Glutamatergic neuron (in vitro differentiated cells): ENCODE results near the gene PPT1. TPM values are rescaled to one million over a fixed set of nuclear protein-coding genes. Genes with fewer than 3 reads are reported as not detected.

ENCODE experiments used
- DNase-seq: peaks from one replicate; pipeline ENCODE4 v3.0.0; 2022
- H3K27ac Mint-ChIP-seq: one replicate; pipeline ENCODE4 v1.8.0; 2020; ENCODE audit warnings: mild to moderate bottlenecking, mixed read lengths, inconsistent platforms; ENCODE audit not compliant: unreplicated experiment
- H3K27me3 Mint-ChIP-seq: one replicate; pipeline ENCODE4 v1.8.0; 2020; ENCODE audit warnings: mild to moderate bottlenecking, moderate library complexity, mixed read lengths, inconsistent platforms; ENCODE audit not compliant: unreplicated experiment
- H3K36me3 Mint-ChIP-seq: one replicate; pipeline ENCODE4 v1.8.0; 2020; ENCODE audit warnings: mild to moderate bottlenecking, mixed read lengths, inconsistent platforms; ENCODE audit not compliant: unreplicated experiment
- H3K4me1 Mint-ChIP-seq: one replicate; pipeline ENCODE4 v1.8.0; 2020; ENCODE audit warnings: mild to moderate bottlenecking, low read depth, mixed read lengths, inconsistent platforms; ENCODE audit not compliant: unreplicated experiment
- H3K4me3 Mint-ChIP-seq: one replicate; pipeline ENCODE4 v1.8.0; 2020; ENCODE audit warnings: mild to moderate bottlenecking, mixed read lengths, inconsistent platforms; ENCODE audit not compliant: unreplicated experiment
- H3K9me3 Mint-ChIP-seq: one replicate; pipeline ENCODE4 v1.8.0; 2020; ENCODE audit warnings: mild to moderate bottlenecking, moderate library complexity, mixed read lengths, inconsistent platforms; ENCODE audit not compliant: unreplicated experiment
- CTCF ChIP-seq: fragments of 200-600 bp; sonication (generic); IDR thresholded peaks from one replicate; pipeline ENCODE4 v1.5.0; 2021; ENCODE audit not compliant: partially characterized antibody, unreplicated experiment
- long read RNA-seq: library from polyadenylated mRNA; unstranded; transcript quantifications from one replicate; pipeline ENCODE4 v2.0.0, GENCODE V29; 2020; ENCODE audit not compliant: unreplicated experiment
- total RNA-seq: library from RNA; stranded (reverse); fragmentation: NEBNext Ultra II Directional; extraction: Animal tissue kit (Norgen Biotek cat#: 25700); gene quantifications from one replicate; pipeline ENCODE4 v1.2.1, GENCODE V29; 2021; ENCODE audit not compliant: unreplicated experiment

The PPT1 gene
- 32.5 TPM for total RNA-seq
- long read RNA-seq, full-length matches to known transcripts = 33 of 36 reads
- long read RNA-seq, partial matches to known transcripts = 0 of 36 reads
- long read RNA-seq, other reads (novel, unspliced or antisense) = 3 of 36 reads

GRCh38 chr1:40096977-40097782 lies at the start of gene PPT1:
Gene PPT1 (minus strand): TSS chr1:40097252. CDS start chr1:40097238, 14 bp downstream.
- TF ChIP-seq CTCF = no peak
- H3K9me3 Mint-ChIP-seq = peaks cover 7% of the 10 kb centered on the region
- peak within 1 kb of the TSS; percentile 93 for H3K27ac Mint-ChIP-seq
- H3K36me3 Mint-ChIP-seq = no peaks in the 10 kb centered on the region
- H3K27me3 Mint-ChIP-seq = peaks cover 8% of the 10 kb centered on the region
- peak; percentile 88 for DNase-seq
- peak within 1 kb of the TSS; percentile 99 for H3K4me3 Mint-ChIP-seq
- H3K4me1 Mint-ChIP-seq = peaks cover 4% of the 10 kb centered on the region

- Mint-ChIP-seq H3K27me3 (peaks cover 4% of the 10 kb centered on the region), H3K36me3 (no peaks in the 10 kb centered on the region), H3K4me1 (no peaks in the 10 kb centered on the region), H3K9me3 (no peaks in the 10 kb centered on the region), H3K4me3 (no peak overlapping the region), H3K27ac (no peak overlapping the region)
- peak; percentile 77 for TF ChIP-seq CTCF
- DNase-seq = peak; percentile 33
Observed at GRCh38 chr1:40143891-40144575, 47.0 kb upstream of the PPT1 start.

GRCh38 chr1:40141878-40142535 lies 45.0 kb upstream of the PPT1 start:
- Mint-ChIP-seq H3K36me3 (no peaks in the 10 kb centered on the region), H3K4me1 (no peaks in the 10 kb centered on the region), H3K4me3 (no peak overlapping the region), H3K9me3 (no peaks in the 10 kb centered on the region), H3K27me3 (peaks cover 2% of the 10 kb centered on the region), H3K27ac (no peak overlapping the region)
- no peak for TF ChIP-seq CTCF
- no peak for DNase-seq

GRCh38 chr1:40140211-40140973 lies 43.3 kb upstream of the PPT1 start:
- H3K4me1 Mint-ChIP-seq = no peaks in the 10 kb centered on the region
- H3K27ac Mint-ChIP-seq = no peak overlapping the region
- no peak for TF ChIP-seq CTCF

More at GRCh38 chr1:40140211-40140973, 43.3 kb upstream of the PPT1 start:
- H3K27me3 Mint-ChIP-seq = no peaks in the 10 kb centered on the region
- H3K9me3 Mint-ChIP-seq = no peaks in the 10 kb centered on the region
- DNase-seq = no peak
- H3K36me3 Mint-ChIP-seq = no peaks in the 10 kb centered on the region
- no peak overlapping the region for H3K4me3 Mint-ChIP-seq
